ENCODE results near the gene L1CAM.

- TF ChIP-seq CTCF (IDR thresholded peaks at IDR 0.05) (no peak), EZH2 (IDR thresholded peaks at IDR 0.05; ENCODE audit: borderline replicate concordance, insufficient read depth, low read depth, low read length, poor library complexity, severe bottlenecking) (no peak)
Observed at GRCh38 chrX:153870791-153871360, 15.1 kb downstream of the L1CAM start.
